ENCODE measurements around the gene RTN1. TPM values are rescaled to one million over a fixed set of nuclear protein-coding genes. Genes with fewer than 3 reads are reported as not detected.

The RTN1 gene
- total RNA-seq, 1 experiment from 2014 or later = 1.1 TPM

GRCh38 chr14:59847711-59848110 is 22.9 kb downstream of the RTN1 start:
- no peak overlapping the region for H3K4me3 Mint-ChIP-seq
- DNase-seq (ENCODE audit: low spot score) (no peak), ATAC-seq (no peak)
- no peaks in the 10 kb centered on the region for H3K9me3 Mint-ChIP-seq
- H3K27me3 Mint-ChIP-seq (ENCODE audit: low read depth) = no peaks in the 10 kb centered on the region
- CTCF ChIA-PET = no interaction called here
- POLR2A ChIA-PET = no interaction called here
- H3K36me3 Mint-ChIP-seq = no peaks in the 10 kb centered on the region
- TF ChIP-seq IRF2 (CRISPR knock-in tag; IDR thresholded peaks at IDR 0.05; ENCODE audit: borderline replicate concordance, low read depth) (no peak), RELA (CRISPR knock-in tag; IDR thresholded peaks at IDR 0.05; ENCODE audit: borderline replicate concordance) (no peak), OVOL2 (CRISPR knock-in tag; IDR thresholded peaks at IDR 0.05; ENCODE audit: borderline replicate concordance) (no peak), NR2C2 (CRISPR knock-in tag; IDR thresholded peaks at IDR 0.05) (no peak), SMAD4 (CRISPR knock-in tag; IDR thresholded peaks at IDR 0.05) (no peak), ZNF317 (CRISPR knock-in tag; IDR thresholded peaks at IDR 0.05; ENCODE audit: borderline replicate concordance, low read depth) (no peak), RORB (CRISPR knock-in tag; IDR thresholded peaks at IDR 0.05) (no peak), MLX (CRISPR knock-in tag; IDR thresholded peaks at IDR 0.05) (no peak), KAT7 (CRISPR knock-in tag; IDR thresholded peaks at IDR 0.05; ENCODE audit: borderline replicate concordance) (no peak)
- no peak overlapping the region for H3K27ac Mint-ChIP-seq
- H3K4me1 Mint-ChIP-seq = peaks cover 9% of the 10 kb centered on the region

- H3K36me3 Mint-ChIP-seq = no peaks in the 10 kb centered on the region
- H3K4me1 Mint-ChIP-seq = peaks cover 9% of the 10 kb centered on the region
- no peak for ATAC-seq
- ChIA-PET POLR2A (no interaction called here), CTCF (no interaction called here)
- H3K4me3 Mint-ChIP-seq = no peak overlapping the region
- no peaks in the 10 kb centered on the region for H3K9me3 Mint-ChIP-seq
- no peak for DNase-seq (ENCODE audit: low spot score)
- H3K27me3 Mint-ChIP-seq (ENCODE audit: low read depth) = no peaks in the 10 kb centered on the region
- H3K27ac Mint-ChIP-seq = no peak overlapping the region
- TF ChIP-seq NFYB (CRISPR knock-in tag; conservative IDR thresholded peaks at IDR 0.05; ENCODE audit: low read depth) (no peak), ZNF121 (CRISPR knock-in tag; IDR thresholded peaks at IDR 0.05) (no peak)
Observed at GRCh38 chr14:59846595-59846994, 24.0 kb downstream of the RTN1 start.

- Mint-ChIP-seq H3K9me3 (no peaks in the 10 kb centered on the region), H3K4me3 (no peak overlapping the region), H3K4me1 (peaks cover 5% of the 10 kb centered on the region), H3K27ac (no peak overlapping the region), H3K27me3 (ENCODE audit: low read depth) (no peaks in the 10 kb centered on the region), H3K36me3 (no peaks in the 10 kb centered on the region)
- ChIA-PET CTCF (no interaction called here), POLR2A (no interaction called here)
- TF ChIP-seq ZNF281 (CRISPR knock-in tag; IDR thresholded peaks at IDR 0.05) (no peak), ATF2 (CRISPR knock-in tag; IDR thresholded peaks at IDR 0.05; ENCODE audit: borderline replicate concordance, low read depth) (no peak), MXD4 (CRISPR knock-in tag; IDR thresholded peaks at IDR 0.05; ENCODE audit: borderline replicate concordance) (no peak), ZMAT4 (CRISPR knock-in tag; IDR thresholded peaks at IDR 0.05) (no peak), NFATC4 (CRISPR knock-in tag; IDR thresholded peaks at IDR 0.05) (no peak), EMX1 (CRISPR knock-in tag; IDR thresholded peaks at IDR 0.05) (no peak)
- no peak for DNase-seq (ENCODE audit: low spot score)
- ATAC-seq = no peak
Observed at GRCh38 chr14:59845245-59845644, 25.3 kb downstream of the RTN1 start.

Data from WTC11 (cell line).